GM10266 (cell line): ENCODE data around the gene SH3GLB1.
"Not testable (repeated sequence)": the region's sequence is repeated elsewhere in the genome, so short reads cannot be mapped to it uniquely, and the experiment has no call there.

Experiments used
- DNase-seq: peaks from one replicate; pipeline ENCODE4 v3.0.0; 2012; ENCODE audit errors: extremely low spot score
- TF ChIP-seq, protein P1 (sequence below): IDR thresholded peaks from 2 replicates; pipeline ENCODE4 v1.5.1; 2012; ENCODE audit warnings: mild to moderate bottlenecking, low read depth; ENCODE audit not compliant: control insufficient read depth, insufficient read depth; ENCODE audit errors: missing control alignments

SH3GLB1 gene

DNA sequence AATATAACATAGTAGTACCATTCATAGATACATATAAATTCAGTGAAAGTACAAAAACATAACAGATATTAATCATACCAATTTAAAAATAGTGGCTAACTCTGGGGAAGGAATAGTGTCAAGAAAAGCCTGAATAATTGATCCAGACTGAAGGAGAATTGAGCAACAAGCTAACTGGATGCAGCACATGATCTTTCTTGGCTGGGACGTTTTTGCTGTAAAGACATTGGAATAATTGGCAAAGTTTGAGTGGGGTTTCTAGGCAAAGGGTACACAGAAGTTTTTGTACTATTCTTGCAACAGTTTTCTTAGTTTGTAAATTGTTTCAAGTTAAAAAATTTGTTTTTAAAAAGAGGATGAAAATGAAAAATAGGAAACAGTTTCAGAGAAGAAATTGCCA lies 2.6 kb upstream of the SH3GLB1 start:
- TF ChIP-seq, protein P1, sequence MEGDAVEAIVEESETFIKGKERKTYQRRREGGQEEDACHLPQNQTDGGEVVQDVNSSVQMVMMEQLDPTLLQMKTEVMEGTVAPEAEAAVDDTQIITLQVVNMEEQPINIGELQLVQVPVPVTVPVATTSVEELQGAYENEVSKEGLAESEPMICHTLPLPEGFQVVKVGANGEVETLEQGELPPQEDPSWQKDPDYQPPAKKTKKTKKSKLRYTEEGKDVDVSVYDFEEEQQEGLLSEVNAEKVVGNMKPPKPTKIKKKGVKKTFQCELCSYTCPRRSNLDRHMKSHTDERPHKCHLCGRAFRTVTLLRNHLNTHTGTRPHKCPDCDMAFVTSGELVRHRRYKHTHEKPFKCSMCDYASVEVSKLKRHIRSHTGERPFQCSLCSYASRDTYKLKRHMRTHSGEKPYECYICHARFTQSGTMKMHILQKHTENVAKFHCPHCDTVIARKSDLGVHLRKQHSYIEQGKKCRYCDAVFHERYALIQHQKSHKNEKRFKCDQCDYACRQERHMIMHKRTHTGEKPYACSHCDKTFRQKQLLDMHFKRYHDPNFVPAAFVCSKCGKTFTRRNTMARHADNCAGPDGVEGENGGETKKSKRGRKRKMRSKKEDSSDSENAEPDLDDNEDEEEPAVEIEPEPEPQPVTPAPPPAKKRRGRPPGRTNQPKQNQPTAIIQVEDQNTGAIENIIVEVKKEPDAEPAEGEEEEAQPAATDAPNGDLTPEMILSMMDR = no peak

DNA sequence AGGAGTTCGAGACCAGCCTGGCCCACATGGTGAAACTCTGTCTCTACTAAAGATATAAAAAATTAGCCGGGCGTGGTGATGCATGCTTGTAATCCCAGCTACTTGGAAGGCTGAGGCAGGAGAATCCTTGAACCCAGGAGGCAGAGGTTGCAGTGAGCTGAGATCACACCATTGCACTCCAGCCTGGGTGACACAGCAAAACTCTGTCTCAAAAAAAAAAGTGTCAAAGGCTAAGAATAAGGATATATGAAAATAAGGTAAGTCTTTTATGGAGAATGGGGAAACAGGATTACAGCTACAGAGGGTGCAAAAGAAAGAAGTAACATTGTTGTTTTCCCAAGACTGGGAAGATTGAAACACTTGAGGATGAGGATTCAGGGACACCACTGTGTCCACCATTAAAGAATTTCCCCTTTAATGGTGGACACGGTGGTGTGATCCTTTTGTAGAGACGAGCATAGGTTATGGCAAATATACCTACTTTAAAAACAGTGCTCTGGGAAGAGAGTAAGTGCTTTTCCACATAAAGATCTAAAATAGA lies 1.4 kb upstream of the SH3GLB1 start:
- not testable (repeated sequence) for DNase-seq

More for the DNA sequence above, 2.6 kb upstream of the SH3GLB1 start:
- no peak for DNase-seq

DNA sequence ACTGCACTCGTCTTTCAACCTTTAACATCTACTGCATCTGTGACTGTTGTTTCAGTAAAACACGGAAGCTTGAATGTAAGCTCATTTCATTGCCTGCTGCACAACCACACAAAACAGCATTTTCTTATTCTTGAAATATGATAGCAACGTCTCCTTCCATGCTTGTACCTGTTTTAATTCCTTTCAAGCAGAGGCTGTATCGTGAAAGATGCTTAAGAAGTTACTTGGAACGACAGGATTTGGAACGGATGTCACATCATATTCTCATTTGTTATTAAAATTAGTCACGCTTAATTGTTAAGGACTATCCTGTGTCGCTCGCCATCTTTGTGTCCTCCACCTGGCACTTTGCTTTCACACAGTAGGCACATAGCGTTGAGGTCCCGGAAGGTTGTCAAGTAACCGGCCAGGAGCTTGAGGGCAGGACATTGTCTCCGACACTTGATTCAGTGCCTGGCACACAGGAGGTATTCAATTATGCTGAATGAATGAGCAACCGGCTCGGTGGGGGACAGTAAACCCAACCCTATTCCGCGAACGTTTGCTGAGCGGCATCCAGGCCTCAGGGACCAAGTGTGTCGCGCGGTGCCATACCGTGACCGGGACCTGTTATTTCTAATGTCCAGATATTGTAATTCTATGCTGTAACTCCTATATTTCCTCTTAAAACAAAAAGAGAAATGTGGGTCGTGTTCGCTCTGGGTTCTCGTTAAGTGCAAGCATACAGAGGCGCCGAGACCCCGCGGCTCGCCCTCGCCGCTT lies 499 bp upstream of the SH3GLB1 start:
- DNase-seq = peak; percentile 20
- TF ChIP-seq, protein P1 = no peak

DNA sequence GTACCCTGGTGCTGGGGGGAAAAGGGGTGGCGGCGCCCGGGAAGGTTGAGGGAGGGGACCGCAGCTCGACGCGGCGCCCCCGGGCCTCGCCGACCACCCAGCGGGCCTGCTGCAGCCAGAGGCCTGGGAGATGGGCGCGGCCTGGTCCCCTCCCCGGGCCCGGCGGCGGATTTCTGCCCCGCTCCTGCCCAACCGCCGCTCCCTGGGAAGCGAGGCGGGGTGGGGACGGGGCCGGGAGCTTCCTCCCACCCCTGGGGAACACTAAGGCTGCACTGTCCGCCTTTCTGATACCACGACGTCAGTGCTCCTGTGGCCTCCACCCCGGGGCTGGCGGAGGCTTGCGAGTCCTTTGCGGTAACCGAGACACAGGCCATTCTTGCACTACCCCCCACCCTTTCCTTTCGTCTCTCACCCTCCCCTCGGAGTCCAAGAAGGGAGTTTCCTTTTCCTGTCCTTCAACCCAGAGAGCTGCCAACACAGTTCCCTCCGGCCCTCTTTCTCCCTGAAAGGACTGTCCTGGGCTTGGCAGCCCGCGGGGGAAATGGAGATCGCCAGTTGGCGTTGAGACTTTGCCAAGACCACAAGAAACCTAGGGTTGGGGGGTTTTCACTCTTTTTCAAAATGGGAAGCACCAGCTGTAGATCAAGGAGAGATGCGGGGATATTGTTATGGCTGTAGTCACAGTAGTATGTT lies 742 bp downstream of the SH3GLB1 start:
- DNase-seq = peak; percentile 62

DNA sequence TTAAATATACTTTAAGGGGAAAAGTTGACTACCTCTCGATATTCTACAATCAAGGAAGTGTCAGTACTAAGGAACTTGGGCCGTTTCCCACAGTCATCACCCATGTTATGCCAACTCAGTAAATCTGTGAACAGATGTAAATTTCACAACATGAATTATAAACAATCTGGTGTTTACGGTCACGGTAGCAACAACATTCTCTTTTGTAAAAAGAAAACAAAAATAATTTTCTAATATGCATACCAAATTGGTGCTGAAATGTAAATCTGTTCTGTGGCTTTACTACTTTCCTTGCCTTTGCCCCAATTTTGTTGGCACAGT lies 1.2 kb downstream of the SH3GLB1 start:
- TF ChIP-seq, protein P1 = no peak
- DNase-seq = no peak

More for the DNA sequence above, 742 bp downstream of the SH3GLB1 start:
- TF ChIP-seq, protein P1 = no peak

DNA sequence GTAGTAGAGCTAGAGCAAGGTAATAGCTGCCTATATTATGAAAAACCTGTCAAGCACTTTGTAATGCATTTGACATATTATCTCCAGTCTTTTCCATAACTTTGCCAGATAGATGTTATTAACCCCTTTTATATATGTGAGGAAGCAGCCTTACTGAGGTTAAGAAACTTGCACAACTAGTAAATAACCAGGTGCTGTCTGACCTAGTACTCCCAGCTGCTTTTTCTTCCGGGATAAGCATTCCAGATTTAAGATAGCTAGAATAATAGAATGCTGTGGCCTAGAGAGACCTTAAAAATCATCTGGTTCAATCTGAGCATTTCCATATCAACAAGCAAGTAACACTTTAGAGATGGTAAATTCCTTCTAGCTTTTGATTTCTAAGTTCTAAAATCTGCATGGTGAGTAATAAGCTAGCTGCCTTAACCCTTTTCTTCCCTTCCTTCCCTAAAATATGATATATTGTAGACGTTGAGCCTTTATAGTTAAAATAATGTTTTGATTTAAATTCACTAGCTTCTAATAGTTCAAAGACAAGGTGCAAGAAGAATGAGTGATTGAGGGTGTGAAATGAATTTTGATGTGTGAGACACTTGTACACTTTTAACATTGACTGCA lies 1.8 kb downstream of the SH3GLB1 start:
- TF ChIP-seq, protein P1 = no peak
- DNase-seq = no peak

DNA sequence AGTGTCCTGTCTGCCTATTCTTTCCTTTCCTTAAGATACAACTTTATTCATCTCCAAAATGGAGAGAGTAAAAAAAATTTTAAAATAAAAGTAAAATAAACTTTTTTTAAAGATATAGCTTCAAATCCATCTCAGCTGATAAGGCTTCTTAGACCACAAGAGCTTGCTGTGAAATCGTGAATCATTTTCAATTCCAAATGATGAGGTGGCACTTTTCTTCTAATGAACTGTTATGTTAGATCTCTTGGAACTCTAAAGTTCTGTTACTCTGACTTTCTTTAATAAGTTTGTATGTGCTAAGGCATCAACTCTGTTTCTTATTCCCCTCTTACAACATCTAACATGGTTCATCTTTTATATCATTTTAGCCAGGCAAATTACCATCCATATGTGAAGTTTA lies 4.5 kb downstream of the SH3GLB1 start:
- DNase-seq = no peak
- TF ChIP-seq, protein P1 = no peak
